A673 (cell line): ENCODE results near the gene CLSTN1.

Experiments
- EZH2 ChIP-seq: fragments of 200-600 bp; sonication (generic); IDR thresholded peaks from 2 replicates; pipeline ENCODE4 v1.6.1; 2017; ENCODE audit warnings: borderline replicate concordance, low read depth, mild to moderate bottlenecking, mixed read lengths, antibody characterized with exemption, low read length; ENCODE audit not compliant: poor library complexity, severe bottlenecking
- TF ChIP-seq, protein P1 (sequence below): fragments of 300-800, 200-600 bp; sonication (generic); conservative IDR thresholded peaks from 2 replicates; pipeline ENCODE4 v1.5.1; 2017; ENCODE audit warnings: low read depth, mild to moderate bottlenecking, antibody characterized with exemption, low read length, moderate library complexity, mixed read lengths

DNA sequence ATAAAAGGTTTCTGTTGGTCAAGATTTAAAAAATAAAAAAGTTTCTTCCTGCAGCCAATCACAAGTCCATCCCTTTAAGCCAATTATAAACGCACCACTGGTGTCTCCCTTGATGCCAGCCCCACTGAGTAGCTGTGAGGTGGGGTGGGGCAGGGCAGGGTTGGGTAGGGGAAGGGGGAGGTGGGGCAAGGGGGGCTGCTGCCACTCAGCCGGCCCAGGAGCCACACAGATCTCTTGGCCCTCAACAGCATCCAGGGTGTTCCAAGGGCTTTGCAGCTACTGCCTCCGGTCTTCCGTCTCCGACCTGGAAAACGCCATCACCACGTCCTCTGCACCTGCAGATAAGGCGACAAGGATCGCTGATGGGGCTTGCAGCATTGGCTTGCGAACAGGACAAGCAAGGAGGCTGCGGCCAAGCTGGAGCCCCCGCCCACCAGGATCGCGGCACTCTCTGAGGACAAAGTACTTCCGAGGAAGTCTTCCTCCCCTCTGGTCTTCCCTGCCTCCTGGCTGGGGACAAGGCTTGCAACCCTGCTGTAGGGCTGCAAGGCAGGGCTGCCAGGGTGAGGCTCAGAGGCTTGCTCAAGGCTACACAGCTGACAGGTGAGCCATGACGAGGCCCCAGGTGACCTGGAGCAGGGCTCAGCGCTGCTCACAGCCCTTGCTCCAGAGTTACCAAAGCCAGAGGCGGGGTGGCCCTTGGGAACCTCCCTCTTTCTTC is 26.8 kb upstream of the CLSTN1 start:
- TF ChIP-seq, protein P1, sequence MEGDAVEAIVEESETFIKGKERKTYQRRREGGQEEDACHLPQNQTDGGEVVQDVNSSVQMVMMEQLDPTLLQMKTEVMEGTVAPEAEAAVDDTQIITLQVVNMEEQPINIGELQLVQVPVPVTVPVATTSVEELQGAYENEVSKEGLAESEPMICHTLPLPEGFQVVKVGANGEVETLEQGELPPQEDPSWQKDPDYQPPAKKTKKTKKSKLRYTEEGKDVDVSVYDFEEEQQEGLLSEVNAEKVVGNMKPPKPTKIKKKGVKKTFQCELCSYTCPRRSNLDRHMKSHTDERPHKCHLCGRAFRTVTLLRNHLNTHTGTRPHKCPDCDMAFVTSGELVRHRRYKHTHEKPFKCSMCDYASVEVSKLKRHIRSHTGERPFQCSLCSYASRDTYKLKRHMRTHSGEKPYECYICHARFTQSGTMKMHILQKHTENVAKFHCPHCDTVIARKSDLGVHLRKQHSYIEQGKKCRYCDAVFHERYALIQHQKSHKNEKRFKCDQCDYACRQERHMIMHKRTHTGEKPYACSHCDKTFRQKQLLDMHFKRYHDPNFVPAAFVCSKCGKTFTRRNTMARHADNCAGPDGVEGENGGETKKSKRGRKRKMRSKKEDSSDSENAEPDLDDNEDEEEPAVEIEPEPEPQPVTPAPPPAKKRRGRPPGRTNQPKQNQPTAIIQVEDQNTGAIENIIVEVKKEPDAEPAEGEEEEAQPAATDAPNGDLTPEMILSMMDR: no peak
- no peak for TF ChIP-seq EZH2
